H1 (cell line): ENCODE data around the gene NID1. TPM values are rescaled to one million over a fixed set of nuclear protein-coding genes. Genes with fewer than 3 reads are reported as not detected.

Source experiments
- CTCF ChIA-PET: fragments of 300-600 bp; sonication (Branson Sonifier 250); formaldehyde crosslinking; loops from one replicate; lab custom pipeline; 2021; ENCODE audit not compliant: partially characterized antibody; lab: Charles Lee
- POLR2A ChIA-PET: fragments of 300-600 bp; sonication (Branson Sonifier 250); formaldehyde crosslinking; loops from one replicate; lab custom pipeline; 2021; ENCODE audit warnings: inconsistent platforms; ENCODE audit not compliant: partially characterized antibody; lab: Charles Lee
- DNase-seq, 2 experiments: peaks; one replicate each; pipeline versions ENCODE4 v3.0.0 to v3.0.0-alpha.2; 2010 to 2022; ENCODE audit warnings: low spot score in 2 of 2, low read depth in 1 of 2, mixed read lengths in 1 of 2
- FAIRE-seq: peaks from 2 replicates; lab custom pipeline; 2011; peaks lifted over from hg19 to GRCh38; lab: Jason Lieb, UNC
- H2AFZ ChIP-seq: 2 replicates; pipeline ENCODE4 v1.8.1; 2012; ENCODE audit warnings: low read length, inconsistent platforms
- H2AK5ac ChIP-seq: 2 replicates; pipeline ENCODE4 v1.6.1; 2013; ENCODE audit warnings: low read depth, low read length
- H2BK120ac ChIP-seq: replicated peaks from 2 replicates; pipeline ENCODE3; 2013; ENCODE audit warnings: low read depth, low read length, inconsistent platforms
- H2BK12ac ChIP-seq: 2 replicates; pipeline ENCODE4 v1.6.1; 2013; ENCODE audit warnings: low read depth, low read length
- H2BK15ac ChIP-seq: 2 replicates; pipeline ENCODE4 v1.6.1; 2013; ENCODE audit warnings: low read length
- H2BK20ac ChIP-seq: 2 replicates; pipeline ENCODE4 v1.6.1; 2013; ENCODE audit warnings: low read length
- H2BK5ac ChIP-seq: 2 replicates; pipeline ENCODE4 v1.6.1; 2013; ENCODE audit warnings: low read depth, low read length
- H3K14ac ChIP-seq: 2 replicates; pipeline ENCODE4 v1.6.1; 2013; ENCODE audit warnings: inconsistent platforms; ENCODE audit not compliant: insufficient read length
- H3K18ac ChIP-seq: 2 replicates; pipeline ENCODE4 v1.6.1; 2013; ENCODE audit warnings: low read length; ENCODE audit errors: extremely low read depth
- H3K23ac ChIP-seq: 2 replicates; pipeline ENCODE4 v1.6.1; 2013; ENCODE audit warnings: inconsistent platforms; ENCODE audit not compliant: insufficient read length
- H3K23me2 ChIP-seq: 2 replicates; pipeline ENCODE4 v1.6.1; 2013; ENCODE audit warnings: low read depth, low read length
- H3K27ac ChIP-seq: 2 replicates; pipeline ENCODE4 v1.6.1; 2011; ENCODE audit warnings: low read depth, low read length, inconsistent platforms
- H3K27me3 ChIP-seq, 4 experiments: replicated peaks in 1 of 4; 1 replicate in 1 of 4; 2 replicates in 3 of 4; pipeline versions ENCODE4 v1.6.1 to v1.8.1; 2011 to 2013; ENCODE audit warnings: low read length in 3 of 4, mild to moderate bottlenecking in 3 of 4, inconsistent platforms in 2 of 4, mixed read lengths in 2 of 4, moderate library complexity in 1 of 4; ENCODE audit not compliant: control insufficient read depth in 3 of 4, insufficient read depth in 3 of 4; ENCODE audit errors: extremely low read depth in 1 of 4
- H3K36me3 ChIP-seq, 4 experiments: 2 replicates each; pipeline versions ENCODE4 v1.6.1 to v1.8.1; 2011 to 2013; ENCODE audit warnings: mild to moderate bottlenecking in 4 of 4, low read length in 3 of 4, moderate library complexity in 2 of 4, control low read depth in 1 of 4, inconsistent platforms in 1 of 4; ENCODE audit not compliant: insufficient read depth in 4 of 4, control insufficient read depth in 2 of 4
- H3K4ac ChIP-seq: replicated peaks from 2 replicates; pipeline ENCODE3; 2013; ENCODE audit warnings: low read length, low read depth, mixed read lengths, inconsistent platforms; ENCODE audit not compliant: insufficient read length
- H3K4me1 ChIP-seq, 4 experiments: replicated peaks in 1 of 4; 1 replicate in 1 of 4; 2 replicates in 3 of 4; pipeline versions ENCODE4 v1.6.1 to v1.8.1; 2011 to 2013; ENCODE audit warnings: low read length in 3 of 4, inconsistent platforms in 2 of 4, mixed read lengths in 1 of 4; ENCODE audit not compliant: insufficient read depth in 4 of 4, control insufficient read depth in 3 of 4
- H3K4me2 ChIP-seq, 2 experiments: 2 replicates each; pipeline versions ENCODE4 v1.6.1 to v1.8.1; 2011 to 2013; ENCODE audit warnings: low read depth in 2 of 2, low read length in 2 of 2, control low read depth in 1 of 2, inconsistent platforms in 1 of 2, mild to moderate bottlenecking in 1 of 2; ENCODE audit not compliant: insufficient read depth in 1 of 2
- H3K4me3 ChIP-seq, 4 experiments: fragments of 200-600, 300-600 bp in 1 of 4; sonication (generic), shearing (Covaris generic), sonication (Bioruptor Twin) in 1 of 4; 2 replicates each; pipeline versions ENCODE4 v1.5.1 to v1.8.1; 2011 to 2016; ENCODE audit warnings: low read length in 4 of 4, low read depth in 3 of 4, control low read depth in 2 of 4, inconsistent platforms in 2 of 4, mild to moderate bottlenecking in 2 of 4, mixed read lengths in 1 of 4, moderate library complexity in 1 of 4; ENCODE audit not compliant: insufficient read depth in 2 of 4; ENCODE audit errors: extremely low read depth in 1 of 4
- H3K56ac ChIP-seq: replicated peaks from 2 replicates; pipeline ENCODE3; 2013; ENCODE audit warnings: low read depth, mild to moderate bottlenecking, mixed read lengths, low read length, inconsistent platforms; ENCODE audit not compliant: insufficient read length
- H3K79me1 ChIP-seq: 2 replicates; pipeline ENCODE4 v1.6.1; 2013; ENCODE audit warnings: low read depth, low read length, control low read depth
- H3K79me2 ChIP-seq, 2 experiments: 2 replicates each; pipeline versions ENCODE4 v1.6.1 to v1.8.1; 2012 to 2013; ENCODE audit warnings: low read length in 2 of 2, mild to moderate bottlenecking in 2 of 2, inconsistent platforms in 1 of 2; ENCODE audit not compliant: insufficient read depth in 2 of 2, control insufficient read depth in 1 of 2
- H3K9ac ChIP-seq, 4 experiments: replicated peaks in 1 of 4; 1 replicate in 1 of 4; 2 replicates in 3 of 4; pipeline versions ENCODE4 v1.6.1 to v1.8.1; 2011 to 2013; ENCODE audit warnings: low read depth in 3 of 4, low read length in 3 of 4, control low read depth in 2 of 4, mild to moderate bottlenecking in 2 of 4, moderate library complexity in 2 of 4, inconsistent platforms in 1 of 4; ENCODE audit errors: extremely low read depth in 1 of 4
- H3K9me3 ChIP-seq, 2 experiments: 2 replicates each; pipeline versions ENCODE4 v1.6.1 to v1.8.1; 2012 to 2013; ENCODE audit warnings: mild to moderate bottlenecking in 2 of 2, moderate library complexity in 2 of 2, control low read depth in 1 of 2, inconsistent platforms in 1 of 2, low read depth in 1 of 2, low read length in 1 of 2, mixed read lengths in 1 of 2; ENCODE audit not compliant: insufficient read depth in 2 of 2
- H4K20me1 ChIP-seq, 2 experiments: replicated peaks in 1 of 2; 2 replicates each; pipeline versions ENCODE3 to v1.8.1; 2011 to 2013; ENCODE audit warnings: inconsistent platforms in 2 of 2, low read length in 2 of 2, mild to moderate bottlenecking in 1 of 2; ENCODE audit not compliant: insufficient read depth in 2 of 2, control insufficient read depth in 1 of 2
- H4K5ac ChIP-seq: 2 replicates; pipeline ENCODE4 v1.6.1; 2013; ENCODE audit warnings: low read length, low read depth, mixed read lengths, inconsistent platforms; ENCODE audit not compliant: insufficient read length
- H4K8ac ChIP-seq: 2 replicates; pipeline ENCODE4 v1.8.0; 2013; ENCODE audit warnings: mild to moderate bottlenecking, moderate library complexity, low read length, inconsistent platforms; ENCODE audit not compliant: insufficient read depth; ENCODE audit errors: extremely low read depth
- H4K91ac ChIP-seq: replicated peaks from 2 replicates; pipeline ENCODE3; 2013; ENCODE audit warnings: low read length, mixed read lengths, inconsistent platforms; ENCODE audit not compliant: insufficient read length
- ATF3 ChIP-seq: IDR thresholded peaks from 2 replicates; pipeline ENCODE4 v1.6.1; 2011; ENCODE audit warnings: low read depth, mild to moderate bottlenecking, low read length; ENCODE audit not compliant: insufficient read depth
- BACH1 ChIP-seq: IDR thresholded peaks from 2 replicates; pipeline ENCODE4 v1.6.1; 2012; ENCODE audit warnings: low read length, improper control_type of control experiment
- BRCA1 ChIP-seq: IDR thresholded peaks from 2 replicates; pipeline ENCODE4 v1.6.1; 2012; ENCODE audit warnings: low read depth, low read length, improper control_type of control experiment
- CHD1 ChIP-seq: IDR thresholded peaks from 2 replicates; pipeline ENCODE4 v1.6.1; 2012; ENCODE audit warnings: low read depth, low read length, improper control_type of control experiment
- JUN ChIP-seq: IDR thresholded peaks from 2 replicates; pipeline ENCODE4 v1.6.1; 2011; ENCODE audit warnings: low read depth, mild to moderate bottlenecking, improper control_type of control experiment, low read length
- RBBP5 ChIP-seq: IDR thresholded peaks from 2 replicates; pipeline ENCODE4 v1.7.1; 2012; ENCODE audit warnings: low read depth, mild to moderate bottlenecking, inconsistent platforms, low read length, moderate library complexity, borderline replicate concordance
- RFX5 ChIP-seq: IDR thresholded peaks from 2 replicates; pipeline ENCODE4 v1.6.1; 2011; ENCODE audit warnings: low read depth, low read length, improper control_type of control experiment, borderline replicate concordance
- RNF2 ChIP-seq: fragments of 200-900, 300-1000 bp; sonication (generic); IDR thresholded peaks from 2 replicates; pipeline ENCODE4 v1.7.1; 2016; ENCODE audit warnings: borderline replicate concordance, low read depth, mild to moderate bottlenecking, antibody characterized with exemption, low read length; ENCODE audit not compliant: poor library complexity, severe bottlenecking; ENCODE audit errors: missing control alignments
- TAF7 ChIP-seq: optimal IDR thresholded peaks from 2 replicates; pipeline ENCODE3; 2011; ENCODE audit warnings: low read depth, mild to moderate bottlenecking, inconsistent platforms, low read length, moderate library complexity, borderline replicate concordance
- WGBS, 2 experiments: shearing (Covaris generic) in 1 of 2; methylation state at CpG; one replicate each; pipeline versions ENCODE4 v1.1.6 to v1.1.7; 2013 to 2015; ENCODE audit warnings: low lambda C conversion rate in 2 of 2, mixed read lengths in 2 of 2, inconsistent platforms in 1 of 2, low coverage in 1 of 2, missing lambda C conversion rate in 1 of 2; ENCODE audit not compliant: insufficient replicate concordance in 2 of 2, insufficient coverage in 1 of 2, insufficient read length in 1 of 2; ENCODE audit errors: extremely low coverage in 1 of 2, missing lambda C conversion rate in 1 of 2; 5-methylcytosine and 5-hydroxymethylcytosine counted together
- polyA plus RNA-seq, 7 experiments: library from polyadenylated mRNA; depleted of rRNA in 3 of 7; stranded (reverse) in 5 of 7; unstranded in 2 of 7; fragments of >200 nt in 5 of 7; fragments of 200-250 nt in 2 of 7; gene quantifications; 1 replicate in 5 of 7; 2 replicates in 1 of 7; 4 replicates in 1 of 7; pipeline versions ENCODE4 v1.2.1 to v1.2.3, GENCODE V29; 2011 to 2013; ENCODE audit warnings: missing spikeins in 2 of 7, mixed read lengths in 2 of 7
- total RNA-seq: library from RNA; stranded (reverse); fragmentation: NEBNext Ultra II Directional; extraction: Animal tissue kit (Norgen Biotek cat#: 25700); gene quantifications from 2 replicates; pipeline ENCODE4 v1.2.1, GENCODE V29; 2021

NID1 gene
- total and polyA plus RNA-seq, 2 of the 8 experiments (the other 6 are each of a cell fraction or from before 2014, with no cell fraction given), result 20.9 to 25.4 TPM

DNA sequence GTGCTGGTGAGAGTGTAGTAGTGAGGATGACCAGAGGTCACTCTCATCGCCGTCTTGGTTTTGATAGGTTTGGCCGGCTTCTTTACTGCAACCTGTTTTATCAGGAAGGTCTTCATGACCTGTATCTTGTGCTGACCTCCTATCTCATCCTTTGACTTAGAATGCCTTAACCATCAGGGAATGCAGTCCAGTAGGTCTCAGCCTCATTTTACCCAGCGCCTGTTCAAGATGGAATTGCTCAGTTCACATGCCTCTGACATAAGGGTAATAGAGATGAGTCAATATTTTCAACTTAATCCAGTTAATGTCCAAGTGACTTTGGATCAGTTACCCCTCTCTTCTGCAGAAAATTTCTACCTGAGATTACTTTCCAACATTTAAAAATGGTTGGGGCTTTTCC, 4.6 kb downstream of the NID1 start:
- 86% methylated on average over 4 of the region's 4 CpGs; no CpG with 5 or more reads in 1 of the 2 experiments for WGBS, 2 experiments
- H3K18ac ChIP-seq, result no peak overlapping the region

More for the DNA sequence above, 4.6 kb downstream of the NID1 start:
- Histone ChIP-seq H2BK5ac (no peak overlapping the region), H3K56ac (no peak overlapping the region), H4K5ac (no peak overlapping the region), H3K36me3 (no peaks in the 10 kb centered on the region), H3K4me3 (no peak overlapping the region), H2AFZ (no peak overlapping the region), H3K4ac (no peak overlapping the region), H4K20me1 (no peaks in the 10 kb centered on the region), H3K27ac (no peak overlapping the region), H3K4me1 (peaks cover 0 to 3% (median under 1%) of the 10 kb centered on the region in 4 experiments; a peak in 3 of 7 replicates), H2BK15ac (no peak overlapping the region)
- POLR2A ChIA-PET, result no interaction called here
- no peak for TF ChIP-seq ATF3
- no peak for TF ChIP-seq TAF7
- no peak for TF ChIP-seq RFX5
- TF ChIP-seq RNF2, result no peak
- TF ChIP-seq RBBP5, result no peak
- TF ChIP-seq BRCA1, result no peak
- no peak for TF ChIP-seq CHD1
- TF ChIP-seq BACH1, result no peak
- no peak for TF ChIP-seq JUN
- TF ChIP-seq, all 59 proteins: peak for 0
- DNase-seq, result no peak
- H3K79me2 ChIP-seq, result no peaks in the 10 kb centered on the region
- no peak overlapping the region for H4K91ac ChIP-seq
- H3K9ac ChIP-seq, result no peak overlapping the region
- H3K9me3 ChIP-seq, result no peaks in the 10 kb centered on the region
- peaks cover 0 to 17% (median 12%) of the 10 kb centered on the region in 4 experiments; a peak in 5 of 7 replicates for H3K27me3 ChIP-seq
- no peak overlapping the region for H2BK20ac ChIP-seq
- no peak overlapping the region for H3K14ac ChIP-seq
- CTCF ChIA-PET, result no interaction called here
- no peak overlapping the region for H2AK5ac ChIP-seq
- no peak overlapping the region for H4K8ac ChIP-seq
- FAIRE-seq, result no peak
- no peak overlapping the region for H2BK120ac ChIP-seq
- H3K79me1 ChIP-seq, result no peaks in the 10 kb centered on the region
- no peak overlapping the region for H3K23ac ChIP-seq
- H2BK12ac ChIP-seq, result no peak overlapping the region
- peaks cover 8% of the 10 kb centered on the region; the same call in 1 of the 2 replicates for H3K23me2 ChIP-seq
- H3K4me2 ChIP-seq, result no peak overlapping the region
